Cerebellar cortex (tissue), 1 donor: ENCODE results near the gene SEMA4G.

Experiments used
- DNase-seq: peaks from one replicate; pipeline ENCODE4 v3.0.0-alpha.2; 2015; ENCODE audit warnings: low spot score

The SEMA4G gene

GRCh38 chr10:100969187-100970075, at the start of gene SEMA4G:
SEMA4G (plus strand) TSS chr10:100969504; CDS start chr10:100972913, 3,409 bp downstream.
- DNase-seq, result peak; percentile 61

DNA sequence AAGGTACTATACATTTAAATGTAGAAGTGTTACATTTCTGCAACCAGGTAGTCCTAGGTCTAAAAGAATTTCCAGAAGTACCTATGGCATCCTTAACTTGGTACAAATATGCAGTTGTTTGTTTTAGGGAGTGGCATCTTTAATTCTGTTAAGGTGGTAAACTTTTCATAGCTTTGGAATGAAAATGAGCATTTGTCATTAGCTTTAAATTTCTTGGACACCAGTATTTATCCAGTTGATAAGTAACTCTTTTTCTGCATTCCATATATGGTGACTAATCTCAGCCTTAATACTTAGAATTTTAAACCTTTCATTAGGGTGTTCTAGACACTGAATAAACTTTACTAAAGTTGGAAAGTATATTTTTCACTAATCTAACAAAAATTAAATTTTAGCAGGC, 45.7 kb upstream of the SEMA4G start:
- no peak for DNase-seq

GRCh38 chr10:100927266-100927665, 42.0 kb upstream of the SEMA4G start:
- no peak for DNase-seq

- no peak for DNase-seq
These were observed 41.3 kb upstream of the SEMA4G start for GRCh38 chr10:100928039-100928438.

GRCh38 chr10:100930368-100930767, 38.9 kb upstream of the SEMA4G start:
- DNase-seq, result no peak

DNA sequence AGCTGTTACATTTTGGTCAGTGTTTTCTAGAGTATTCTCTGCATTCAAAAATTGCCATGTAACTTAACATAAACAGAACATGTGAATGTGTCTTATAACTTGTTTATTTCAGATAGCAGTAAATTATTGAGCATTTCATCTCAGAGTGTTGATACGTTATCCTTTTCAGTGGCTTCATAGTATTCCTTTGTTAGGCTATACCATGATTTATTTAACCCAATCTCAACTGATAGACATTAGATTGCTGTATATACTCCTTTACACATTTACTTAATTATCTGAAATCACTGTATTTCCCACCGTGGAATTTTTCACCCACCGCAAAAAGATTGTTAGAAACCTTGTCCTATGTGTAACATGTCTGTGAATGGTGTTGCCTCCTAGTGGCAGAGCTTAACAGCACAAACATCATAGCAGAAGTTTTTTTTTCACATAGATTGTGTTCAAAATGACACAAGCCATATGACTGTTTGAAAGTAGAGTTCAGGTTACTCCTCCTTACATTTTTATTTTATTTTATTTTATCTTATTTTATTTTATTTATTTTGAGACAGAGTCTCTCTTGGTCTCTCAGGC, 35.1 kb upstream of the SEMA4G start:
- no peak for DNase-seq

DNA sequence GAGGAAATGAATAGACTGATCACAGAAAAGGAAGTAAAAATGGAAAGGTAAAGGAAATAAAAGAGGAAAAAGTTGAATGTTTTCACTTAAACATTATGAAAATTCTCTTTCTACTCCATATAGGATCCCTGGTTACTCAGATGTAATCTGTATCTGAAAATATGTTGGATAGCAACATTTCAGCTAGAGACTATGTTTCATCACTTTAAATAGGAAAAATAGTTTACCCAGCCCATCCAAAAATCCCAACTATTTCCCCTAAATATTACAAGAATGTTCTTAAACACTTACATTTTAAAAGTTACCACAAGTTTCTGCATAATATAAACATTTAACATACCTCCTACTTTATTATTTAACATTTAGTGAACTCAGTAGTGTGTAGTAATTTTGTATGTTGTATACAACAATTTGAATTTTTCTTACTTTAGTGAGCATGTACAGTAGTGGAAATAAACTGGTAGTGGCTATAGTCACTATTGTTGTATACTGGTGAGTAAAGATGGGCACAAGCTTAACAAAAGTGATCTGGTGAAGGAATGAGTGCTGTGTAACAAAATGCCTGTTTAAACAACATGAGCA, 29.4 kb upstream of the SEMA4G start:
- DNase-seq, result no peak

DNA sequence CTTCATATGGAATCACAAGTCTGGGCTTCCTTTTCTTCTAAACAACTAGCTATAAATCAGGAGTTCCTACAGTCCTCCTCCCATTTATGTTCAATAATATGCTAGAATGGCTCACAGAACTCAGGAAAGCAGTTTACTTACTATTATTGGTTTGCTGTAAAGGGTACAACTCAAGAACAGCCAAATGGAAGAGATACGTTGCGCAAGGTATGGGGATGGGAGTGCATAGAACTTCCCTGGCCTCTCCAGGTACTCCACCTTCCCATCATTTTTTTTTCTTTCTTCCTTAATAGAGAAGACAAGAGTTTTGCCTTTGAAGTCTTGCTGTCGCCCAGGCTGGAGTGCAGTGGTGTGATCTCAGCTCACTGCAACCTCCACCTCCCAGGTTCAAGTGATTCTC, 27.1 kb upstream of the SEMA4G start:
- no peak for DNase-seq

GRCh38 chr10:100943508-100943907, 25.8 kb upstream of the SEMA4G start:
- no peak for DNase-seq

DNA sequence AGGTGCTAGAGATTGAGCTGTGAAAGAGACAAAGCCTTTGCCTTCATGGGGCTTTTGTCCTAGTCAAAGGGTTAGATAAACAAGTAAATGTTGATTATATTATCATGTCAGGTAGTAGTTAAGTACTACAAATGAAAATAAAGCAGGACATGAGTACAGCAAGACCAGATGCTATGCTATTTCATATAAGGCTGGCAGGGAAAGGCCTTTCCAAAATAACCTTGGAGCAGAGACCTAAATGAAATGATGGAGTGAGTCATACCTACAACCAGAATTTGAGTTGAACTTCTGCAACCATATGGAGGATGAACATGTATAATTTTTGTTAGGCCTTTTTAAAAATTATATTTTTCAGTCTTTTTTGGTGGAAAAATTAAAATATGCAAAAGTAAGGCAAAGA, 23.6 kb upstream of the SEMA4G start:
- DNase-seq, result no peak

- no peak for DNase-seq
These were observed 20.4 kb upstream of the SEMA4G start for GRCh38 chr10:100948916-100949315.

- no peak for DNase-seq
These were observed 9.1 kb upstream of the SEMA4G start for GRCh38 chr10:100960251-100960650.

DNA sequence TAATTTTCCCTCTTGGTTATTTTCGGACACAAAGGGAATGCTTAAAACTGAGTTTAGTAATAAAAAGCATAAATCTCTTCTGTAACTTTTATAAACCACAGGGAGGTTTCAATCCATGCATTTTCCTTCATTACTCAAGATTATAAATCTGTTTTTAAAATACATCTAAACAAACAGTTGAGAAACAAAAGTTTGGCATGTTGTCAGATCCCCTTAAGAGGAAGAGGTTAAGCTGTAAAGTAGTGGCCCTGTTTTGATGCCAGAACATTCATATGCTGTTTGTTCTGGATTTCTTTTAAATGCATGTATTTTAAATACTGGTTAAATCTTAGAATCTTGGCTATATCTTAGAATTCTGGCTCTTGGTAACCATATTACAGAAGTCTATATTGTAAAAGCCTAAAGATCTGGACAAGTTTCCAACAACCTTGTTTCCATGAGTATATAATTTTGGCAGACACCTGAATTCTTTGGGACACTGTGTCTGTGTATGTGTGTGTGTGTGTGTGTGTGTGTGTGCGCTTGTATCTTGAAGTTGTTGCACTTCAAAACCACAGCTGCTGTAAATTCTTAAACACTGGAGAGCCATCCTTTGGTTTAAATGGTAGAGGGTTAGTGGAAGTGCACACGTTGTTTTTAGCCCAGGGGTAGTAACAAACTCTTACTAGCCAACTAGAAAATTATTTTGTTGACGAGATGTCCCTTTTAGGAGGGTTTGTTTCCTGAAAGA, 6.8 kb upstream of the SEMA4G start:
- DNase-seq, result no peak

GRCh38 chr10:100963826-100964225, 5.5 kb upstream of the SEMA4G start:
- DNase-seq, result no peak

DNA sequence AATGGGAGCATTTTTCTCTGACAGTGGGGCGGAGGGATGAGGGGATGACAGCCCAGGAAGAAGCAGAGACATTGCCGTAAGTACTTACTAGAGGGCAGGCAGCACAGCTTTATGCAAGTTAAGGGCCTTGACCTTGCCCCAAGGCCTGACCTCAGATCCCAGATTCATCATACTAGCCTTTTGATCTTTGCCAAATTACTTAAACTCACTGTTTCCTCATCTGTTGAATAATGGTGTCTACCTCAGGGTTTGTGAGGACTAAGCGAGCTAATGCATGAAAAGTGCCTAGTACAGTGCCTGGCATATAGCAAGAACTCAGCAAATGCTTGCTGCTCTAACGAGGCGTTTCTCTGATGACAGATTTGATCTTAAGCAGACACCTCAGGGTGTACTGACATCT, 3.5 kb upstream of the SEMA4G start:
- no peak for DNase-seq

DNA sequence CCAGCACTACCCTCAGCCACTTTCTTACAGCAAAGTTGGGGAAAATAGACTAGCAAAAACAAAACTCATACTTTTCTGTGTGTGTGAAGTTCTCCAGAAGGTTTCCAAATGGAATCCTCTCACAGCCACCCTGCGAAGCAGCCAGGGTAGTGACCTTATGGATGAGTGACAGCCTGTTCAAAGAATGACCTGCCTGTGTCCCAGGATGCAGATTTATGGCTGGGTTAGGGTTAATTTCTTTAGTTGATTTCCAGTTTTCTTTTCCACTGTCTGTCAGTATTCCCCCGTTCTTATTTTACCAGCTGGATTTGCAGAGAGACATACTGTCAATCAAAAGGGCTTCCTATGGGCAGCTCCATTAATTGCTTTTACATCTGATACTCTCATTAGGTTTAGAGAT, 2.4 kb upstream of the SEMA4G start:
- no peak for DNase-seq

DNA sequence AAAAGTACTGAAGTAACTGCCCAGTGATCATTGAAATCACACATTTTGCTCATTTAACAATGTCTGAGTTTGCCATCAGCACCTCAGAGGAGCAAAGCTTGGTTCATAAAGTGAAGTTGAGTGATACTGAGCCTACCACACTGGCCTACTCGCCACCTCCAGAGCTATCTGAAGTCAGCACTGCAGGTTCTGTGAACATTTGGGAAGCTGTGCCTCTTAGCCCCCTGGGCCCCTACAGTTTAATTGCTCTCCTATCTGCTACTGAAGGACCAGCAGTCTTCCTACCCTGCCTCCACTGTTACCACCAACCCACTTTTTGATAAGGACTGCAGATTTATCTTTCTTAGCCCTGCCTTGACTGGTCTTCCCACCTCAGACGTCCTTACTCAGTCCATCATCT, 2.0 kb upstream of the SEMA4G start:
- DNase-seq, result no peak

DNA sequence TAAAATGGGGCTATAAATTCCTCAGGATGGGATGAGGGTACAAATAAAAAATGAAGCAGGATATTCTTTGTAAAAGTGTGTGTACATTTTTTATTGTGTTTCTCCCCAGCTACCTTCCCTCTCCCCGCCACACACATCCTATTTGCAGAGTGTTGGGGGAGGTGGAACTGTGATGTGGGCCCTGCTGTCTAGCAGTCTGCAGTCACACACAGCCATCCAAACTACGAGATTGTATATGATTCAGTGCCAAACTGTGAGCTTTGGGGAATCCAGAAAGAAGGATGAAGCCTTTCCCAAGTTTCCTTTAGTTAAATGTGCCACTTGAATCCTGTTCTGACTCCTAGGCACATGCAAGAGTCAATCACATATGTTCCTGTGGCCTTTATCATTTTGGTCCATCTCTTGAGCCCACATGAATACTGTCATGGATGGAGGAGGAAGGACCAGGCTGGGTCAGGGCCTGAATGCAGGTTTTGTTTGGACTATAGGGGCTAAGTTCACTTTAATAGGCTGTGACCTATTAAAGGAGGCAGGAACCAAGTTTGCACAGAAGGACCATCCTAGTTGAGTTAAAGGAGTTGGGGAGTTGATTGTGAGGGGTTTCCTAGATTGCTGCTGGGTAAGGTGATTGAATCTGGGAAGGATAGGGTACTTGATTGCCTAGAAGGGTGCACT, 1.1 kb upstream of the SEMA4G start:
- DNase-seq, result no peak

GRCh38 chr10:100968863-100969186, 479 bp upstream of the SEMA4G start:
- DNase-seq, result no peak

GRCh38 chr10:100970076-100970913, 991 bp downstream of the SEMA4G start:
- peak; percentile 57 for DNase-seq
